Muscle of back (tissue), 11 donors: Measurements from ENCODE around the gene KIF14. TPM values are rescaled to one million over a fixed set of nuclear protein-coding genes. Genes with fewer than 3 reads are reported as not detected.
"Not testable (repeated sequence)": the region's sequence is repeated elsewhere in the genome, so short reads cannot be mapped to it uniquely, and the experiment has no call there.

Experiments
- DNase-seq, 3 donors: peaks; one replicate each; pipeline versions ENCODE4 v3.0.0 to v3.0.0-alpha.2; 2013
- polyA plus RNA-seq, 10 donors: library from polyadenylated mRNA; unstranded; fragments of 120-200 nt; gene quantifications; one replicate each; pipeline ENCODE4 v1.2.1, GENCODE V29; 2013; ENCODE audit not compliant: insufficient read length in 10 of 10

The KIF14 gene
- polyA plus RNA-seq, 10 donors, result 2.3 to 5.3 (median 3.3) TPM

DNA sequence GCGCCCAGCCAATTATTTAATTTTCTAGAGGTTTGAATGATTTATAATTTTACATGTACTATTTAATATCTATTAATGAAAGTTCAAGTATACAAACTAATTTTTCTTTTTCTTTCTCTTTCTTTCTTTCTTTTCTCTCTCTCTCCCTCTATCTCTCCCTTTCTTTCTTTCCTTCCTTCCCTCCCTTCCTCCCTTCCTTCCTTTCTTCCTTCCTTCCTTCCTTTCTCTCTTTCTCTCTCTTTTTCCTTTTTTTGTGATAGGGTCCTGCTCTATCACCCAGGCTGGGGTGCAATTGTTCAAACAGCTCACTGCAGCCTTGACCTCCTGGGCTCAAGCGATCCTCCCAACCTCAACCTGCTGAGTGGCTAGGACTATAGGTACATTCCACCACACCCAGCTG lies 16.1 kb upstream of the KIF14 start:
- no peak for DNase-seq

- no peak for DNase-seq
Measured at GRCh38 chr1:200634261-200635122, 13.9 kb upstream of the KIF14 start.

DNA sequence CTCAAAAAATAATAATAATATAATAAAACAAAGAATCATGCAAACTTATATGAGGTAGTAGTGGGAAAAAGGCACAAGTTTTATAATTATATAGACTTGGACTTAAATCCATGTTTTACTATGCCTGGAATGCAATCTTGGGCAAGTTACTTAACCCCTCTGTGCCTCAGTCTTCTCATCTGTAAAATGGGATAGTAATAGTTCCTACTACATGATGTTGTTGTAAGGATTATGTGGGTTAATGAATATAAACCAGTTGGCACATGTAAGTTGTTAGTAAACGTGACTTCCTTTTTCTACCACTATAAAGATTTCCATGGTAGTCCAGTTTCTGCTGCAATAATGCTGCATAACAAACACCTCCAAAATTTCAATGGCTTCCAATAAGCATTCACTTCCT lies 10.8 kb upstream of the KIF14 start:
- DNase-seq, result no peak

DNA sequence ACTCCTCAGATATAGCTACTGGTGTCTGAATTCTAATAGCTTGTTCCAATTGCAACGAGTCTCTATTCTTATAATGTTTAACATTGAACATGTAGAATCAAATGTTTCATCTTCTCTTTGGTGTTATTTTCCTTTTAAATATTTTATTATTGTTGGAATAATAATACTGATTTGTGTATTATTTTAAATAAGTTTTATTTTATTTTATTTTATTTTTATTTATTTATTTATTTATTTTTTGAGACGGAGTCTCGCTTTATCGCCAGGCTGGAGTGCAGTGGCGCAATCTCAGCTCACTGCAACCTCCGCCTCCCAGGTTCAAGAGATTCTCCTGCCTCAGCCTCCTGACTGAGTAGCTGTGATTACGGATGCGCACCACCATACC lies 10.0 kb upstream of the KIF14 start:
- DNase-seq, result not testable (repeated sequence)

DNA sequence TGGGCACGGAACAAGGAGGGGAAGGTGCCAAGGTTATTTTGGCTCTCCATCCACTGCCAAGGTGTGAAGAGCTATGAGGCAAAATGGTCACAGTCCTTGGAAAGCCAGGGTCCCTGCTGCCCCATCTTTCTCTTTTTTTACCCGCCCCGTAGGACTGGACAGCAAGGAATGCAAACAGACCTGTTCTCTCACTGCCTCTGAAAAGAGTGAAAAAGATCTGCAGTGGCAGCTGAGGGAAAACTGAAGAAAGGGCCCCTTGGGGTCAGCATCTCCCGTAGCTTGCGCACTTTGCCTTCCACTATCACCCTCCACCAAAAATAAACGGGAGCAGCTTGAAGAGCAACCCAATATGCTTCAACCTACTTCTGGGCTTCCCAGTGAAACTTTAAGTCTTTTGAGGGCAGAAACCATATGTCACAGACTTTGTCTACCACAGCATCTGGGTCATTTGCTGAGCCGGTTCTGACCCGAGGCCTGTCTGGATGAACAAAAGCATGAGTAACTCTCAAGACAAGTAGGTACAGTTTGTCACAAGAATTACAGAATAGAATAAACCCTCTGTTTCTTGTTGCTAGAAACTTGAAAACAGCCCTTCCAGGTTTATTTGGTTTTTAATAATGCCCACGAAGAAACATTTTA lies 9.4 kb upstream of the KIF14 start:
- DNase-seq, result no peak

DNA sequence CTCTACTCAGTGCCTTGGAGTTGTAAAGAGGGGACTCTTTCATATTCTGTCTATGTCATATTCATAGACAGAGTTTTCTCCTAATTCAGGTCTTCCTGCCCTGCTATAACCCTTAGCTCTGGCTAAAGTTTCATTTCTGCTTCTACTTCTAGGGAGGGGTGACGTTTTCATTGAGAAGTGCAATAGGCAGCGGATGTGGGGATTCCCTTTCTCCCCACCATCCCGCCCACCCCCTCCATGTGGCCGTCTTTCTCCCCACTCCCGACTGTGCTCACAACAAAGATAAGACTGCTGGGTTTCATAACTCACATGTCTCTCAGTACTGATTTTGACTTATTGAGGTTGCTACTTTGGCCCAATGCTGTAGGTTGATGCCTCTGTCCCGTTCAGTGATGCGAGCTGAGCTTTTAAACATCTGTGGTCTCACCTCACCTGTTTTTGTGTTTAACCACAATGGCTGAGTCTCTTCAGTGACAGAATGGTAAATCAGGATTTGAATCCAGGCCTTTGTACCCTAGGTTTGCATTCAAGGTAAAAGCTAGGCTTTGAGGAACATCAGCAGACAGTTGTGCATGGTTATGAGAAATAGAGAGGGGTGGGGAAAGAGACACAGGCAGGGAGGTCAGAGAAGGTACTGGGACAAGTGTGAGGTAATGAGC lies 7.8 kb upstream of the KIF14 start:
- no peak for DNase-seq

DNA sequence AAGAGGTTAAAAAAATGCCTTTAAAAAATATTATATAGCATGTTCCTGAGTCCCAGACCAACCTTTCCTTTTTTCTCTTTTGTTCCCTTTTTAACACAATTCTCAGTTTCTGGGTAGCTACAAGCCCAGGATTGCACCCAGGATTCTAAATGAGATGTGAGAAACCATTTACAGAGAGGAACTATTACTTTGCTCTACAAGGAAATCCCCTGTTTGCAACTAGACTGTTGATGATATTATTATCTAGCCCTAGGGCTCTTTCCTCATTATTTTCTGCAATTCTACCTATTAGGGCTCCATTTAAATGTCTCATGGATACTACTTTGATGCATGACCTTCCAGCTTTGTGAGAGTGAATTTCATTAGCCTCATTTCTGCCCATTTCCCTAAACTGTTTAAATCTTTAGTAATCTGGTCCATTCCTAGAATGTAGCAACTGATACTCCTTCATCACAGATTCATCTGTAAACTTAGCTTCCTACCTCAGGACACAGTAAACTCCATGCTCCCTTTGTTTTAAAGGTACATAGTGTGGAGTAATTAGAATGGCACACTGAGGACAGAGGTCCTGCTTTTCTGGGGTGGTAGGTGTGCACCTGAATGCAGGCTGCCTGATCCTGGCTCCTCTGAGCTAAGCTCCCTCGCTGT lies 7.1 kb upstream of the KIF14 start:
- DNase-seq, result no peak

- DNase-seq, result no peak
Measured at GRCh38 chr1:200626853-200627534, 6.4 kb upstream of the KIF14 start.

- DNase-seq, result no peak
Measured at GRCh38 chr1:200625381-200625824, 4.9 kb upstream of the KIF14 start.

GRCh38 chr1:200624679-200625335 lies 4.3 kb upstream of the KIF14 start:
- no peak for DNase-seq

DNA sequence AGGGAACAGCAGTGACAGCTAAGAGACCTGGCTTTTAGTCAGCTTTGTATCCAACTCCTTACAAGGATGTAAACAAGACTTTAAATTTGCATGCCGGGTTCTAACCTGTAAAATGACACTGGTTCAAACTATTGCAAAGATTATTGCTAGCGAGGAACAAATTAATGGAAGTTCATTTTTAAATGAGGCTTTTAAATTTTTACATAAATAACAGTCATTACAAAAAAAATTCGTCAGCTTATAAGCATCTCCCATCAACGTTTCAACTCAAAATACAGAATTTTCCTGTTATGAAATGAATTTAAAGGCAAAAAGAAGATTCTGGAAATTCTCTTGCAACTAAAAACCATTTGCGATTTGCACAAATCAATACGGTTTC lies 668 bp downstream of the KIF14 start:
- DNase-seq, result no peak

DNA sequence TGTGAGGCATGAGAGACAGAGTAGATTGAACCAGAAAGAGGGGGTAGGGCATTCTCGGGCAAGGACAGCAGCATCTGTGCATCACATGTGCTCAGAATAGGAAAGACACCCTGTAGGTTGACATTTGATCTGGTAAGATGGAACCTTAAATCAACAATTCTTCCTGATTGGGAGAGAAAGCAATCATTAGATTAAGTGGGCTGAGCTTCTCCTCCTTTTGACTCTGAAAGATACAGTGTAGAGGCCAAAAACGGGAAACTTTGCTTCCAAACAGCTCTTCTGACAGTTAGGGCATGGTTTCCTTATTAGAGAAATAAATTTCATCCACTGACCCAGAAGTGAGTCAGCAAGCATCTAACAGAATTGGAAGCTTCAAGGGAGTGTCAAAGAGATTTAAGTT lies 9.7 kb downstream of the KIF14 start:
- DNase-seq, result no peak

DNA sequence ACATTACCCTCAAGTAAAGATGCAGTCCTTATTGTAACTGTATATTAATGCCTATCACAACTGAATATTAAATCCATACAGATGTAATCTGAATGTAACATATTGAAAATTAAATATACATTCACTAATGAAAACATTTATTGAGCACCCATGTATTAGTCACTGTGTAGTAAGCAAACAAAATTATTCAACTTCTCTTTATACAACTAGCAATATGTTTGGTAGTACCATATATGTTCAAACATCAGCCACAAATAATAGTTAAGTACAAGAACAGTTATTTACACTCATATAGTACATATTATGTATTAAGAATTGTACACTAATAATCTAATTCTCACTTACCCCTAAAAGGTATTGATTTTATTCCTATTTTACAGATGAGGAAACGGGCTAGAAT lies 17.9 kb downstream of the KIF14 start:
- DNase-seq, result no peak

- DNase-seq, result no peak
Measured at GRCh38 chr1:200590001-200590400, 30.6 kb downstream of the KIF14 start.

DNA sequence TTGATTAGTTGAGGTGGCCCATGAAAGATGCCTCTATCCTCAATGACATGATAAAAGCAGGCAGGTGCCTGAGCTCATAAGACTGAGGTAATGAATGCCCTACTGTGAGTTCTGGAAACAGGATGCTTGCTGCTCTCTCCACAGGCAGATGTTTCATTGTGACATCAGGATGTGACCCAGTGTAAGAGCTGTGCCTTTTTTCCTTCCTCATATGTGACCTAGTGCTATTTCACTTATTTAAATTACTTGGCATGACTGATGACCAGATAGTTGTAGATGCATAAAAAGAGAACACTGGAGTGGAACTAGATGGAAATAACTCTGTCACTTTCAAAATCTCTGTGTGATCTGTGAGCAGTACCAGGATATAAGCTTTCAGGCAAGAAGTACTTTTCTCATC lies 31.9 kb downstream of the KIF14 start:
- DNase-seq, result peak in 2 of 3 donors; percentile 8 to 21

GRCh38 chr1:200564319-200564718 lies 56.2 kb downstream of the KIF14 start:
- no peak for DNase-seq

DNA sequence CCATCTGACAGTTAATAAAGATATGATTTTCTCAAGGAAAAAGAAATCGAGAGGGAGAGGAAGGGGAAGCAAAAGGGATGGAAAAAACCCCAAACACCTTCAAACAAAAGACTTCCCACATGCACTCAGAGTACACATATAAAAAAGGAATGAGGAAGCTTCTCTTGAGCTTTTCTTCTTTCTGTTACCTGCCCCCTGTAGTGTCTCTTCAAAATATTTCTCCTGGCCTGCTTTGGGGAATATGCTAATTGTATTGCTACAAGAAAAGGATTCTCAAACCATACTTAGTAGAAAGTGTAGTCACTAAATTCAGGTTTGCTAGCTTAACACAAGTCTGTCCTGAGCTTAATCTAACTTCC lies 58.7 kb downstream of the KIF14 start:
- no peak for DNase-seq

DNA sequence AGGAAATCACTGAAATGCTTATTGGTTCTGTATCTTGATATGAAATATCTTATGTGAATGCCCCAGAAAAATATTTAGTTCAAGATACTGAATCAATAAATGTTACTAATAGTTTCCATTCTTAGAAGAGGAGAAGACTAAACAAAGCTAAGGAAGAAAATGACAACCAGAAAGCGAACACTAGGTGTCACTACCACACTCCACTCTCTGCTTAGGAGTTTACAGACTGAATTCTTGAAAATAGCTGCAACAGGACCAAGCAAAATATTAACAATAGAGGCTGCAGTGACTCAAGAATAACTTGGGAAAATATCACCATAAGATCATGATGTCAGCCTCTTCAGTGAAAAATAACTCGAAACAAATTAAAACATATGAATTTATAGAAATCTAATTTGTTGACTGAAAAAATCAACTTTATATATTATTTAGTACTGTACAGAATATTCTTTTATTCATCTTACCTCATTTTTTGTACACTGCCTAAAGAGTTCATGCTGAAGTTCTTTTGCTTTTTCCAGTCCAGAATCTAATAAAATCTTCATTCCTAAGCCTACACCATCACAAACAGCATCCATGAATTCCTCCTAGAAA lies 61.6 kb downstream of the KIF14 start:
- DNase-seq, result peak; percentile 22 to 62 (median 34)

GRCh38 chr1:200556002-200556401 lies 64.5 kb downstream of the KIF14 start:
- DNase-seq, result no peak

- DNase-seq, result not testable (repeated sequence)
Measured at GRCh38 chr1:200552737-200553136, 67.8 kb downstream of the KIF14 start.

DNA sequence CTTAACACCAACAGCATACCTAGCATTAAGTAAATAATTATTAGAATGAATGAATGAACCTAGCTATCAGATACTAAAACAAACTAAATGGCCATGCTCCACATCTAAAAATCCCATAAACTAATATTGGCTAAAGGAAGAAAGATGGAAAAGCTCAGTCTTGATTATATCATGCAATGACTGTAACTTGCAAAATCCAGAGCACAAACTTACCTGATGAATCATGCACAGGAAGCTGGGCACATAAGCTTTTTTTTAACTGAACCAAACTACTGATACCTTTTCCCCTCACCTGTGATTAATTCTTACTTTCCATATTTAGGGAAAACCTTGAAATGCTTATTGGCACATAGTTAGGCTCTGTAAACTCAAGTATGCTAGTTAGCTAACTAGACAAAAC lies 70.2 kb downstream of the KIF14 start:
- no peak for DNase-seq
